ENCODE results near the gene BRINP2.

DNA sequence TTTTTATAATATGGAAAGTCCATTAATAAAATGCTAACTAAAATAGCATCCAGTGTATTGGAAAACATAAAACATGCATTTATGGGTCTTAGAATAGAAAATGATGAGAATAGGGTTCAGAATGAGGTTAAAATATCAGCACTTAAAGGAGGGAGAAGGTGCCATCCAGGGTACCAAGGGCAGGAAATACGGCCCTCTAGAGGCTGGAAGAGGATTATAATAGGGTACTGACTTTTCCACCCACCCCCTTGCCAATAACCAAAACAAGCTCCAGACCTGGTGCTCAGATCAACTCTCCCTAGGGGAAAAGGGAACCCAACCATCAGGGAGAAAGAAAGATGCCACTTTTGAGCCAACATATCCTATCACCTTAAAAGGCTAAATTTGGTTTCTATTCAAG is 32.9 kb upstream of the BRINP2 start:
- TF ChIP-seq FOXM1 (CRISPR knock-in tag; IDR thresholded peaks at IDR 0.05), result no peak
- no peak for TF ChIP-seq ZFX (CRISPR knock-in tag; IDR thresholded peaks at IDR 0.05; ENCODE audit: low read depth)
- TF ChIP-seq WIZ (CRISPR knock-in tag; IDR thresholded peaks at IDR 0.05), result no peak
